GM18861 (cell line): ENCODE results near the gene TRIM27.
A peak's percentile ranks its signal among the peaks of the same experiment; 100 is the strongest.
"Not testable (repeated sequence)": the region's sequence is repeated elsewhere in the genome, so short reads cannot be mapped to it uniquely, and the experiment has no call there.

Experiments
- ATAC-seq: cut with Tn5 transposase; IDR thresholded peaks from one replicate; pipeline ENCODE4 v1.9.1; 2021; ENCODE audit not compliant: unreplicated experiment

Gene TRIM27

DNA sequence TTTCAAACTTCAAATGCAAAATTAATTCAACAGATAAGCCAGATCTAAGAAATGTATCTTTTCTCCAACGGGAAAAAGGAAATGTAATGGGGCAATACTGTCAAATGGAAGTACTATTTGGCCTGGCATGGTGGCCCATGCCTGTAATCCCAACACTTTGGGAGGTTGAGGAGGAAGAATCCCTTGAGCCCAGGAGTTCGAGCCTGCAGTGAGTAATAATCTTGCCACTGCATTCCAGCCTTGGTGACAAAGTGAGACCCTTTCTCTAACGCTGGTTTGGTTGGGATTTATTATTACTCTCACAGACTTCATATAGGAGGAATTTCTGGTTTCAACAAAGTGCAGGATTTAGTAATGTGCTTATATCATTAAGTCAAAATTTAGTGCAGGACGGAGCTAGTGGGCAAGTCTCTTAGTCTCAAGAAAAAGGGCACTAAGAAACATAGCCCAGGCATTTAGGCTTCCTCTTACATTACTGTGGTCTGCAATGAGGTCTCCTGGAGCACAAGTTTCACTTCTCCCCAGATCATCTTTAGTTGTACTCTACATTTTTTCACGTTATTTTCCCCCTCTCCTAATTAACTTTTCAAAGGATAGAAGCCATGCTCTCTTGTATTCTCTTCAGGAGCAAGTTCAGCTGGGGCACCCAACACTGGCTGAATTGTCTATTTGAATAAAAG is 23.1 kb downstream of the TRIM27 start:
- ATAC-seq: no peak

DNA sequence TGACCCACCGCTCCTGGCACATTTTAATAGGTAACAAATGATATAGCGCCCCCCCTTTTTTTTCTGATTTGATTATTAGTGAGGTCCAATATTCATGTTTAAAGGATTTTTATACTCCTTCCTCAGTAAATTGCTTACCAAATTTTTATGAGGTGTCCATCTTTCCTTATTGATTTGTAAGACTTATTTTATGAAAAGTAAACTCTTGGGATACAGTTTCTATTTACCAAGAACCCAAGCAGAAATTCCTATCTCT is 25.1 kb downstream of the TRIM27 start:
- ATAC-seq: no peak

DNA sequence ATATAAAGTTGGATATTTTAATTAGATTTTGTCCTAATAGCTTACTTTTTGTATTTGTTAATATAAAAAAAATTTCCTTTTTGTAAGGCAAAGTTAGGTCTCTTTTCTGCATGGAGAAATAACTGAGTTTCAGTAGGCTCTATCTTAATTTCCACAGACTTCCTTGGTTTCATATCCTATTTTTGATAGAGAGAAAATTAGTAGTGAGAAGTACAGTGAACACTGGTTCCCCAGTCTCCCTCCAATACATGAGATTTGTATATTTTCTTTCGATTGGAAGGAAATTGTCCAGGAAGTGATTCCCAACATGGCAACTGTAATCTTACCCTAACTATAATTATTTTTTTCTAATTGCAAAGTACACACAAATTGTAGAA is 26.4 kb downstream of the TRIM27 start:
- ATAC-seq: no peak

DNA sequence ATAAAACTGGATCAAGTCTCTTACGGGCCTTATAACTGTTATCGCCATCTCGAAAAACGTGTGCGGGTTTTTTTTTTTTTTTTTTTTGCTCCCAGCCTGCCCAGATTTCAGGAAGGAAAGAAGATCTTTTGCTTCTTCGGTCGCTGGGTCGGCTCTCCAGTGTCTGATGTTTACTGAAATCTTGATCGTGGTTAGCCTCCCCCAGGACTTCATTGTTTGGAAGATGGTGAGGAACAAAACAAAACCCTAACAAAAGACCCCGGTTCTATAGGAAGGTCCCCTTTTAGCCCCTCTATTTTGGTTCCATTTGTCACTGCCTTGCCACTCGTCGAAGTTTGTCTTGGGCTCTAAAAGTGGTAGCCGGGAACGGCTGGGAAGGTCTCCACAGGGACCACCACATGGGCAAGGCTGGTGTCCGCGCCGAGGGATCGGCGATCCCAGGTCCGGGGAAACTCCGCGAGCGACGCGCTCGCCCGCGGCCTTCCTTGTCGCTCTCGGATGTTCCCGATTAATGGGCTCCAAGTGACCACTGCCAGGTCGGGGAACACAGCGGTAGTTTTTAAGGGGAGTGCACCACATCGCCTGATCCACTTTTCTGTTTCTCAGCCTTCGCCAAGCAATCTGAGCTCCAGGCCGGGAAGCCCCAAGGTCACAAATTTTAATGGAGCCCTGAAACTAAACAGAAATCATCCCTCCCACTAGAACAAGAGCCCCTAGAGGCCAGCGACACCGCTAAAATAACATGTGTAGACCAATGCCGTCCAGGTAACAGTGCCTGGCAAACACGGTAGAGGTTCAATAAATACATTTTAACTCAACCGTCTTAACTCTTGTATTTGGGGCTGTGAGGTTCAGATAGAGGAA is 27.0 kb downstream of the TRIM27 start:
- ATAC-seq: no peak

DNA sequence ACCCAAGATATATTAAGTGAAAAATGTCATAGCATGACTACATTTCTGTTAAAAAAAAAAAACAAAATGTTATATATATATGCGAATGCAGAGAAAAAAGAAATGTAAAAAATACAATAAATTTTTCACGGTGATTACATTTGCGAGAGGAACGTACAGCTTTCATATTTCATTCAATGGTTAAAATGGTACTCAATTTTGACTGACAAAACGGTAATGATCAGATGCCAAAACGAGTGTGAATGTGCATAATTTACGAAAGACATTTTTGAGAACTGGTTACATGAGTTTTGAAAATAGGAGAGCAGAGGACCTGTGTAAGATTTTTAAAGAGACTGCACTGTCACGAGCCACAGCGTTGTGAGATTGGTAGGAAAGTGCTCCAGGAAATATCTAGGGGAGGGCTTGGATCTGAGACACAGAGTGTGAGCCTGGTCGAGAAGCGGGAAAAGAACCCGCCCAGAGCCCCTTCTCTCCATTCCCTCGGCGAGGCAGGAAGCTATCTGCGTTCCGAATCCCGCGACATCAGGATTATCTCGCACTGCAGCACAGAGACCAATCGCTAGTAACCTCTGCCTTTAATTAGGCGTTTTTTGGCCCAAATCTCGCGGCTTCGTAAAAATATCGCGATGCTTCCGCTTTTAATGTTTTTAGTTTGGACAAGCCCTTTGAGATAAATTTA is 28.5 kb downstream of the TRIM27 start:
- peak; percentile 62 for ATAC-seq

DNA sequence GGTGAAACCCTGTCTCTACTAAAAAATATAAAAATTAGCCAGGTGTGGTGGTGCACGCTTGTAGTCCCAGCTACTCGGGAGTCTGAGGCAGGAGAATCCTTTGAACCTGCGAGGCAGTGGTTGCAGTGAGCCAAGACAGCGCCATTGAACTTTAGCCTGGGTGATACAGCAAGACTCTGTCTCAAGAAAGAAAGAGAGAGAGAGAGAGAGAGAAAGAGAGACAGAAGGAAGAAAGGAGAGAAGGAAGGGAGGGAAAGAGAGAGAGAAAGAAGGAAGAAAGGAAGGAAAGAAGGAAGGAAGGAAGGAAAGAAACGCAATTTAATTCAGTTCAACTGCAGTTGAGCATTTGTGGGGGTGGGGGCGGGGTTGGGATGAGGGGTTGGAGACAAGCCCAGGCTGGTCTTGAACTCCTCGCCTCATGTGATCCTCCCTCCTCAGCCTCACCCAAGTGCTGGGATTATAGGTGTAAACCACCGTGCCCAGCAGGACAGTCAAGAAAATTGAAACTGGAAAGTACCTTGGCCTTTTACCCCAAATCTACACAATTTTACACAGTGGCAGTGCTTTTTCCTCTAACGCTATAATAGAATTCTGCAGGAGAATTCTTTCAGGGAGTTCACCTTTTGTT is 30.5 kb downstream of the TRIM27 start:
- no peak for ATAC-seq

DNA sequence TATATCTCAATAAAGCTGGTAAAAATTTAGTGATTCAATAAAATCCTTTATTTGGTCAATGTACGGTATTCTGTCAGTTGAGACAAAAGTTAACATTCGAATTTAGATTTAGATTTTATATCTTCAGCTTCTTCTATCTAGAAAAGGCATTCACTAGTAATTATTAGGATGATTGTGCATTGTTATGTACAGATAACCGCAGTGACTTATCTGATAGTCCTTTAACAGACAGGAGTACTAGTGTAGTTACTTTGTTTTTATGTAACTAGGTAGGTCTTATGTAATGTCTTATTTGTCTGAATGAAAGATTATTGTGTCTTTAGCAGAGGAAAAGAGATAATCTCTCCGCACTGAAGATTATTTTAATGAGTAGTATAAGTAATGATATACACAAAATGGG is 31.3 kb downstream of the TRIM27 start:
- ATAC-seq: no peak

DNA sequence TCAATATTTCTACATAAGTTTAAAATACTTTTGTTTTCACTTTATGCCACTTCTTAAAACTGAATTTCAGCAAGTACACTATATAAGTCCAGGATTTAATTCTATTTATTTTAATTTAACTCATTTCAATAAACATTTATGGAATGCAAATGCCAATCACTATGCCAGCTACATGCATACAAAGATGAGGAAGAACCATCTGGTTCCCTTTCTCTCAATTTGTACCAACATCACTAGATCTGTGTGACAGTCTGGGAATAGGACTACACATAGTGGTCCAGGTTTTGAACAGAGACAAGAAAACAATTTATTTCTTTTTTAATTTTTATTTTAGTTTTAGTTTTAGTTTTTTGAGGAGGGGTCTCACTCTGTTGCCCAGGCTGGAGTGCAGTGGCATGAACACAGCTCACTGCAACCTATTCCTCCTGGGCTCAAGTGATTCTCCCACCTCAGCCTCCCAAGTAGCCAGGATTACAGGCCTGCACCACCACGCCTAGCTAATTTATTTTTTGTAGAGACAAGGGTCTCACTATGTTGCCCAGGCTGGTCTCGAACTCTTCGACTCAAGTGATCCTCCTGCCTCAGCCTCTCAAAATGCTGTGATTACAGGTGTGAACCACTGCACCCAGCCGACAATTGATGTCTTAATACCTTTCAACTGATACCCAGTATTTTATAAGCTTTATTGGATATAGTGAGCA is 35.8 kb downstream of the TRIM27 start:
- no peak for ATAC-seq

DNA sequence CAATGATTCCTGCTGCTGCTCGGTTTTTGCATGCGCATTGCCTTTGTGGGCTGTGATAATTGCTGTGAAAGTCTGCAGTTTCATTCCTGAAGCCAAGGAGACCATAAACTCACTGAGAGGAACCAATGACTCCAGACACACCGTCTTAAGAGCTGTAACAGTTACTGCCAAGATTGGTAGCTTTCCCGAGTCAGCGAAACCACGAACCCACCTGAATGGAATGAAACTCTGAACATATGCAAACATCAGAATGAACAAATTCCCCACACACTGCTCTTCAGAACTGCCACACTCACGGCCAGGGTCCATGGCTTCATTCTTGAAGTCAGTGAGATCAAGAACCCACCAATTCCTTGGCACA is 37.7 kb downstream of the TRIM27 start:
- no peak for ATAC-seq

DNA sequence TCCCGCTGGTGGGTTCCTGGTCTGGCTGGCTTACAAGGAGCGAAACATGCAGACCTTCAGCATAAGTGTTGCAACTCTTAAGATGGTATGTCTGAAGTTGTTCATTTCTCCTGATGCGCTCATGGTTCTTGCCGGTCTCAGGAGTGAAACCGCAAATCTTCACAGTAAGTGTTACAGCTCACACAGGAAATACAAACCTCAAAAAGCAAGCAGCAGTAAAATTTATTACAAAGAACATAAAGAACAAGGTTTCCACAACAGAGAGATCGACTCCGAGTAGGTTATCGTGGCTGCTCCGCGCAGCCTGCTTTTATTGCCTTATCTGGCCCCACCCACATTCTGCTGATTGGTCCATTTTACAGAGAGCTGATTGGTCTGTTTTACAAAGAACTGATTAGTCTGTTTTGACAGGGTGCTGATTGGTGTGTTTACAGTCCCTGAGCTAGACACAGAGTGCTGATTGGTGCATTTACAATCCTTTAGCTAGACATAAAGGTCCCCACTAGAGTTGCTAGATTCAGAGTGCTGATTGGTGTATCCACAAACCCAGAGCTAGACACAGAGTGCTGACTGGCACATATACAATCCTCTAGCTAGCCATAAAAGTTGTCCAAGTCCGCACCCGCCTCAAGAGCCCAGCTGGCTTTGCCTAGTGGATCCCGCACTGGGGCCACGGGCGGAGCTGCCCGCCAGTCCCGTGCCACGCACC is 39.2 kb downstream of the TRIM27 start:
- no peak for ATAC-seq

DNA sequence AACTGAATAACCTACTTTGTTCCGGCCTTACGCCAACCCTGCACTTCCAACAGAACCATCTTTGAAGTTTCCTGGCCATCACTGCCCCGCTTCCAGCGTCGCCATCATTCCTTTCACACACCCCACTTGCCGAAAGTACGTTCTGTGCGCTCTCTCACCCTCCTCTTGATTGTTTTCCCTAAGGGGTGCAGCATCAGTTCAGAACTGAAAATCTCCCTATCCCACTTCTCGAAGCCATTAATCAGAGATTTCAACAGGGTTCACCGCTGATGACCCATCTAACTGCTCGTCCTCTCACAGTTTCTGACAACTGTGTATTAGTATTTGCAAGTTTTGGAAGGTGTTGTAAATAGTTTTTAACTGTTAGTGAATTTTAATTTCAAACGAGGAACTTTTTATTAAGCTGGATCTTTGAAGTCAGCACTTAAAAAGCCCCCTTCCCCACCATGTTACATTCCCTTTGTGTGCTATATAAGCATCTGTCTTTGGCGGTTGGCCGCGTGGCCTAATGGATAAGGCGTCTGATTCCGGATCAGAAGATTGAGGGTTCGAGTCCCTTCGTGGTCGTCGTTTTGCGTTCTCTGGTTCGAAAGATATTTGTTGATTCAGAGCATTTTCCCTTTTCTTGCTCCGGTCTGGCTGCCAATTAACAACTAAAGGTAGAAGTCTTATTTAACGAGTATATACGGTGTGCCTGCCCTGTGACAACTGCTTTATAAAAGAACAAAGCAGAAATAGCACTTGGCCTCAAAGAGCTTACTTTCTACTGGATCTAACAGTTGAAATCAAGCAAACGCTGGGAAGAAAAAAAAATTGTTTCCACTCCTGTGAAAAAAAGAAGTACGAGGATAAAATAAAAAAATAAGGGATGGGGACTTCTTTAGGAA is 42.6 kb downstream of the TRIM27 start:
- no peak for ATAC-seq

DNA sequence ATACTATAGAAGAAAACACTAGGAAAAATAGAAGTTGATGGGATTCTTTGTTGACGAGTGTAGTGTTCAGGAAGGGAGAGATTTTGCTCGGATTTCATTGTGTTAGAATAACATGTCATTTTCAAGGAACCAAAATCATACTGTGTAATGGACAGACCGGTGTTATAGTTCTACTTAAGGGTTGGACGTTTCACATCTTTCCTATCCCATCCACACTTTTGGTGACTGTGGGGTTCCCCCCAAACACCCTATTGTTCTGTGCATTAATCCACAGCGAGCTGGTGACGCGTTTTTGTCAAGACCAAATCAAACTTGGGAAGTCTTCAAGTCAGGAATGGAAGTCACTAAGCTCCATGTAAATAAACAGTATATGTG is 43.3 kb downstream of the TRIM27 start:
- ATAC-seq: no peak

DNA sequence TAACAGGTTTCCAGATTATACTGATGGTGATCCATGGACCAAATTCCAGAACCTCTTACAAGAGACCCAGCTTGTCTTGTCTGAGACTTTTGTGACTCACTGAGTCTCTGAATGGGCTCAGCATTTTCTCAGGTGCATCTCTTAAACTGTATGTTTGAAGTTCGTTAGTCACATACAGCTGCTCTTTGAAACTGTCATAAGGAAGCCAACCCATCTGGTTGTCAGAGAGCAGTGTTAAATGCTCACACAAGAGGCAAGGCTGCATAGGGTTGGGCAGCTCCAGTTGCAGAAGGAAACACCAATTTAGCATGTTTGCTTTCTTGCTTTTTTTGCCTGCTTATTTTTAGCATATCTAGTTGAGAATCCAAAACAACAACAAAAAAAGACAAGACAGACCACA is 47.1 kb downstream of the TRIM27 start:
- no peak for ATAC-seq

DNA sequence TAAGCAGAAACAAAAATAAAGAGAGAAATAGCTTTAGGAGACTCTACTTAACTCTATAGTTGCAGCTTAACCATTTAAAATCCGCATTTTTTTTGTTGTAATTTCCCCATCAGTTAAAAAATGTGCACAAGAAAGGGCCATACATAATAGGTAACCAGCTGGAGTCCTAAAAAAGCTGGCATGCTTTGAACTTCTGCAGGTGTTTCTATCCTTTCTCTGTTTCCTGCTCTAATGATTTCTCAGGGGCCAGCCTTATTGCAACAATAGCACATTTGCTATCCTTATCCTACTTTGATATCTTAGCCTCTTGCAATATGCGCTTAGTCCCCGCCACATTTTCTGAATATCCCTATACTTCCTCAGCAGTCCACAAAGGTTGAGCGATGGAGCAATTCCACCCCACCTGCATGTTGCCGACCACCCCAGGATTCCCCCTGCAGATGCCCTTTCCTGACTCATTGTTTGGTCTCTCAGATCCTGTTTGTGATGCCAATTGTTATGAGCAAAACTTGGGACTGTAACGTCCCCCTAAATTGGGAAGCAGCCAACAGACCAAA is 48.5 kb downstream of the TRIM27 start:
- no peak for ATAC-seq

DNA sequence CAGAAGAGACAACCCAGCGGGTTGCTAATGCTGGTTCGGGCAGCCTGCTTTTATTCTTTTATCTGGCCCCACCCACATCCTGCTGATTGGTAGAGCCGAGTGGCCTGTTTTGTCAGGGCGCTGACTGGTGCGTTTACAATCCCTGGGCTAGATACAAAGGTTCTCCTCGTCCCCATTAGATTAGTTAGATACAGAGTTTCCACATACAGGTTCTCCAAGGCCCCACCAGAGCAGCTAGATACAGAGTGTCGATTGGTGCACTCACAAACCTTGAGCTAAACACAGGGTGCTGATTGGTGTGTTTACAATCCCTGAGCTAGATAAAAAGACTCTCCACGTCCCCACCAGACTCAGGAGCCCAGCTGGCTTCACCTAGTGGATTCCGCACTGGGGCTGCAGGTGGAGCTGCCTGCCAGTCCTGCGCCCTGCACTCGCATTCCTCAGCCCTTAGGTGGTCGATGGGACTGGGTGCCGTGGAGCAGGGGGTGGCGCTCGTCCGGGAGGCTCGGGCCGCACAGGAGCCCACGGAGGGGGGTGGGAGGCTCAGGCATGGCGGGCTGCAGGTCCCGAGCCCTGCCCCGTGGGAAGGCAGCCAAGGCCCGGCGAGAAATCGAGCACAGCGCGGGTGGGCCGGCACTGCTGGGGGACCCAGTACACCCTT is 51.5 kb downstream of the TRIM27 start:
- ATAC-seq: not testable (repeated sequence)

DNA sequence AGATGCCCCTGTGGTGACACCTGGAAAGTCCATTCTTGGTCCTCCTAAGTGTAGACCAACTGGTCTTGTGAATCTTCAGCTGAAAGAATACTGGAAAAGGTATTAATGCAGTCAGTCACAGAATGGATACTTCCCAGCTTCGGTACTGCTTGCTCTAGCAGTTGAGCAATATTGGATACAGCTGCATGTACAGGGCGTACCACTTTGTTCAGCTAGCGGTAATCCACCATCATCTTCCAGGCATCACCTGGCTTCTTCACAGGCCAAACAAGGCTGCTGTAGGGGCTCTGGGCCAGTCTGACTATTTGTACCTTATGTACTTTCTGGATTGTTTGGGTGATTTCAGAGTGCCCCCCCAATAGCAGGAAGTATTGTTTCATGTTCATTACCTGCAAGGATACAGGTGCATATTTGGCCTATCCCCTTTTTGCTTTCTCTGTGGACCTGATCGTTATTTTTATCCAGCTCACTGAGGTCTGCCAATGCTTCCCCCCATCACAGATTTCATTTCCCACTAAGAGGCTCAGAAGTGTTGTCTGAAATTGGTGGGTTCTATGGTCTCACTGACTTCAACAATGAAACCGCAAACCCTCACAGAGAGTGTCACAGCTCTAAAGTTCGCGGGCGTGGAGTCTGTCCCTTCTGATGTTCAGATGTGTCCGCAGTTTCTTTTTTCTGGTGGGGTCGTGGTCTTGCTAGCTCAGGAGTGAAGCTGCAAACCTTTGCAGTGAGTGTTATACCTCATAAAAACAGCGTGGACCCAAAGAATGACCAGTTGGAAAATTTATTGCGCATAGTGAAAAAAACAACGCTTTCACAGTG is 52.2 kb downstream of the TRIM27 start:
- ATAC-seq: no peak

DNA sequence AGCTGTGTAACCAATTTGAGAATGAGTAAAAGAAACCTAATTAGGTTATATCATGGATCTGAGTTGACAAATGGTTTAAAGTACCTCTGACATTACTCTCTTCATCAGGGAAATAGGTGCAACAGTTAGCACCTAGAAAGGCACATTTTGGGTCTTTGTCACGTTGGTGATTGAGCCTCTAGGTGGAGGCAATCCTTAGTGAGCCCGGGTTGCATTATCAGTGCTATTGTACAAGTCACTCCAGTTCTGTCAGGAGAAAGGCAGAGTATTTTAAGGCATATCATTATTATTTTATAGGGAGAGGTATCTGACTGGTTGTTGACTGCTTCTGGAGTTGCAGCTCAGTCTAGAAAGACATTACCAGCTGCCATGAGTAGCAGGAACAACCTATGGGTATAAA is 54.9 kb downstream of the TRIM27 start:
- ATAC-seq: no peak

DNA sequence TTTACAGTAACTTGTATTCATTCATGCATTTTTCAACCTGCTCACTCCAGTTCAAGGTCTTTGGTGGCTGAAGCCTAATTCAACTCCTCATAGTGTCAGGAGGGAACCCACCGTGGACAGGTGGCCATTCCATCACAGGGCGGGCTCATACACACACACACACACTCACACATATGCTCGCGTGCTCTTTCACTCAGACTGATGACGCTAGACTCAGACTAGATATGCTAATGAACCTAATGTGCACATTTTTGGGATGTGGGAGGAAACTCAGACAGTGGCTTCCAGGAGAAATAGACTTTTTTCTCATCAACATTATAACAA is 56.7 kb downstream of the TRIM27 start:
- no peak for ATAC-seq
